HG03103 (cell line): Measurements from ENCODE around the gene CPE.
"Not testable (repeated sequence)": the region's sequence is repeated elsewhere in the genome, so short reads cannot be mapped to it uniquely, and the experiment has no call there.

ENCODE experiments used
- ATAC-seq: cut with Tn5 transposase; IDR thresholded peaks from one replicate; pipeline ENCODE4 v1.9.1; 2021; ENCODE audit warnings: low read depth; ENCODE audit not compliant: unreplicated experiment

CPE gene

GRCh38 chr4:165378745-165379677, at the start of gene CPE:
CPE (plus strand) TSS chr4:165379008; CDS start chr4:165379222, 214 bp downstream.
- peak; percentile 95 for ATAC-seq

DNA sequence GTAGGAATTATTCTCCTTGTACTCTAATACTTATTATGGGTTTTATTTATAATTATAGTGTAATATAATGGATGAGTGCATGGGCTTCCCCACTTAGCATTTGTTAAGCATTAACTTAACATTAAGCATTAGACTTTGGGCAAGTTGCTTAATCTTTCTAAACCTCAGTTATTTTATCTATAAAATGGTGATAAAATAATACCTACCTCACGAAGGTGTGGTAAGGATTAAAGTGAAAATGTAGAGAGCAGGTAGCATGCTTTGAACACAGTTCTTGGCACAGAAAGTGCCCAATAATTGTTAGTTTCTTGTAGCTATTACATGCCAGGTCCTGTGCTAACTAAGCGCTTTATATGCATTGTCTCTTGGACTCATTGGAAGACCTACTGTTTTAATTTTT, 48.7 kb upstream of the CPE start:
- no peak for ATAC-seq

DNA sequence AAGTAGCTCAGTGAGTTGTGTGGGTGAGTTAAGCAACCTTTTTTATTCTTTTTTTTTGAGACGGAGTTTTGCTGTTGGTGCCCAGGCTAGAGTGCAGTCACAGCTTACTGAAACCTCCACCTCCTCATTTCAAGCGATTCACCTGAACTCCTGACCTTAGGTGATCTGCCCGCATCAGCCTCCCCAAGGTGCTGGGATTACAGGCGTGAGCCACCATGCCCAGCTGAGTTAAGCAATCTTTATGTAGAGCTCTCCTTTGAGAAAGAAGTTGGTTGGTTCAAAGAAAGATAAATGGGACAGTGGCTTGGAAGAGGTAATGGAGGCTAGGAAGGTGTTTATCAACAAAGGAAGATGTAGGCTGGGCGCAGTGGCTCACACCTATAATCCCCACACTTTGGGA, 48.1 kb upstream of the CPE start:
- ATAC-seq = no peak

DNA sequence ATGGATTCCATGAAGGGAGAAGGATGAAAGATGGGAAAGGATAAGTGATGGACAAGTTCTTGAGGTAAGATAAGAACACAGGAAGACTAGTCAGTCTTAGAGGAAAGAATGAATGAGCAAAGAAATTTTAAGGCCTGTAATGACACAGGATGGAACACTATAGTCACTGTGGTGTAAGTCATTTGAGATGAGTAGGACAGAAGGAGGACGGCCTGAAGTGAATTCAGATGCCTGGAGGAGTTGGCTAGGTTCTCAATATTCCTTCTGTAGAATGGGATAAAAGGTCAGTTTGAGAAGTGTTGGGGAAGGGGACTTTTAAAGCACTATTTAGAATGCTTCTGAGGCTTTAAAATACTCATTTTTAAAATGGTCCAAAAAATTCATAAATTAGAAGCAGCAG, 47.4 kb upstream of the CPE start:
- no peak for ATAC-seq

DNA sequence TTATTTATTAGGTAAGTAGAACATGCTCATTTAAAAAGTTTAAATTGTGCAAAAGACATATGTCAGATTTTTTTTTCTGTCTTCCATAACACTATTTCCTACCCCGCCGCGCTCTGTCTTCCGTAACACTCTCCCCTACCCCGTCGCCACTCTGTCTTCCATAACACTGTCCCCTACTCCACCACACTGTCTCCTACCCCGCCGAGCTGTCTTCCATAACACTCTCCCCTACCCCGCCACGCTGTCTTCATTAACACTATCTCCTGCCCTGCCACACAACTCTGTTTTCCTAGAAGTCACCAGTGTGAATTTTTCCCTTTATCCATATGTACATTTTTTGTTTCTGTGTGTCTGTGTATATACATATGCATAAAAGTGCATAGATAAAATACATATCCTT, 47.0 kb upstream of the CPE start:
- ATAC-seq = no peak

- ATAC-seq = no peak
Observed at GRCh38 chr4:165332502-165332901, 46.3 kb upstream of the CPE start.

- no peak for ATAC-seq
Observed at GRCh38 chr4:165335163-165335703, 43.6 kb upstream of the CPE start.

GRCh38 chr4:165336743-165337142, 42.1 kb upstream of the CPE start:
- no peak for ATAC-seq

DNA sequence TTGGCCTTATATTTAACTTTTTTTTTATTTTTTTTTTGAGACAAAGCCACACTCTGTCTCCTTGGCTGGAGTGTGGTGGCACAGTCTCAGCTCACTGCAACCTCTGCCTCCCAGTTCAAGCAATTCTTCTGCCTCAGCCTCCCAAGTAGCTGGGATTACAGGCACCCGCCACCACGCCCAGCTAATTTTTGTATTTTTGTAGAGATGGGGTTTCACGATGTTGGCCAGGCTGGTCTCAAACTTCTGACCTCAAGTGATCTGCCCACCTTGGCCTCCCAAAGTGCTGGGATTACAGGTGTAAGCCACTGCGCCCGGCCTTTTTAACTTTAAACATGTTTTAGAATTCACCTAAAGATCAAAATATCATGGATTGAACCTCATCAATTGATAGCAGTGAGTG, 36.5 kb upstream of the CPE start:
- ATAC-seq = not testable (repeated sequence)

GRCh38 chr4:165343353-165344191, 35.2 kb upstream of the CPE start:
- ATAC-seq = no peak

- ATAC-seq = no peak
Observed at GRCh38 chr4:165345666-165346417, 33.0 kb upstream of the CPE start.

- ATAC-seq = no peak
Observed at GRCh38 chr4:165347647-165348569, 30.9 kb upstream of the CPE start.

- no peak for ATAC-seq
Observed at GRCh38 chr4:165351359-165352130, 27.3 kb upstream of the CPE start.

GRCh38 chr4:165355900-165356300, 22.9 kb upstream of the CPE start:
- no peak for ATAC-seq

- ATAC-seq = no peak
Observed at GRCh38 chr4:165359506-165359905, 19.3 kb upstream of the CPE start.

DNA sequence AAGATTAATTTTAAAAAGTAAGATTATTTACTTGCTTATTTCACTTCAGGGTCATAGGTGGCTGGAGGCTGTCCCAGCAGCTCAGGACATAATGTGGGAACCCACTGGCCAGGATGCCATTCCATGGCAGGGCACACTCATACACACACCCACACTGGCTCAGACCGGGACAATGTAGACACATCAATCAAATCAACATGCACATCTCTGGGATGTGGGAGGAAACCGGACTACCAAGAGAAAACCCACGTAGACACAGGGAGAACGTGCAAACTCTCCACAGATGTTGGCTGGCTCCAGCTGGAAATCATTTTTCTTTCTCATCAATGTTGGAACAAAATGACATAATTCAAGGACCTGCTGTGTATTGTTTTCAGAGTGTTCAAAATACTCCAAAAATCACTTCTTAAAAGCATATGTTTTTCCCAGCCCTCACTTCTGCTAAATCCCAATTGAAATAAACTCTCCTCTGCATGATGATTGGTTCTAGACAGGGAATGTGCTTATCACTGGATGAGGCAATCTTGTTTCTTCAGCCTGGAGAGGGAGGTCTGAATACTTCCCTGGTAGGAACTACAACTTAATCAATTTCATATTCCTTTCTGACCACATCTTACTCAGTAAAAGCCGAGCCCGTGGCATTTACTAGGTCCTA, 18.6 kb upstream of the CPE start:
- no peak for ATAC-seq

- no peak for ATAC-seq
Observed at GRCh38 chr4:165360985-165361670, 17.7 kb upstream of the CPE start.

GRCh38 chr4:165361810-165362209, 17.0 kb upstream of the CPE start:
- ATAC-seq = no peak
